ENCODE measurements around the gene DHX36.

The DHX36 gene

DNA sequence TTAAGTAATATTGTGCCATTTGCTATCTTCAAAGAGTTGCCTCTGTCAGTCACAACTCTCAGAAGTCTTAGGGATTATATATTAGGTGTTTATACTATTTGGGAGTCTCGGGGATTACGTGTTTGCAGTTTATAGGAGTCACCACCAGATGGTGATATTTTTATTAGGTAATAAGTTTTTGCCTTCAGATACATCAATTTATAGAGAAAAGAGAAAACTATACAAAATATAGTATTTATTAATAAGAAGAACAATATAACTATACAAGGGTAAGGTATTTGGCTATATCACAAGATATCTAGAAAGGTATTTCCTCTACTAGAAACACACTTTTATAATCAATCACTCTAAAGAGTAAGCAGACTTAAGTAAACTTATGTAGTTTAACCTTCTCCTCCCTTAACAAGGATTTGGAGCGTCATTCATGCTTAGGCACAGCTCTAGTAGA, 10.7 kb upstream of the DHX36 start:
- CTCF ChIA-PET = interaction anchor here (0.6 to 0.7 kb wide), 3 partner anchors 48 to 806 kb away, joined by 3 to 4 read pairs (median 3); no protein-coding TSS in a partner anchor
- no peaks in the 10 kb centered on the region for H3K9me3 ChIP-seq (ENCODE audit: control insufficient read depth, insufficient read depth, low read depth, low read length)
- TF ChIP-seq ZNF776 (tag by site-specific recombination; IDR thresholded peaks at IDR 0.05; ENCODE audit: borderline replicate concordance) (no peak), ZFP3 (tag by site-specific recombination; IDR thresholded peaks at IDR 0.05; ENCODE audit: low read depth) (no peak), ZNF654 (tag by site-specific recombination; IDR thresholded peaks at IDR 0.05; ENCODE audit: low read depth) (peak; percentile 35; the same call in 1 of the 2 replicates), YY1 (tag by site-specific recombination; IDR thresholded peaks at IDR 0.05) (no peak)
- TF ChIP-seq, protein P1, sequence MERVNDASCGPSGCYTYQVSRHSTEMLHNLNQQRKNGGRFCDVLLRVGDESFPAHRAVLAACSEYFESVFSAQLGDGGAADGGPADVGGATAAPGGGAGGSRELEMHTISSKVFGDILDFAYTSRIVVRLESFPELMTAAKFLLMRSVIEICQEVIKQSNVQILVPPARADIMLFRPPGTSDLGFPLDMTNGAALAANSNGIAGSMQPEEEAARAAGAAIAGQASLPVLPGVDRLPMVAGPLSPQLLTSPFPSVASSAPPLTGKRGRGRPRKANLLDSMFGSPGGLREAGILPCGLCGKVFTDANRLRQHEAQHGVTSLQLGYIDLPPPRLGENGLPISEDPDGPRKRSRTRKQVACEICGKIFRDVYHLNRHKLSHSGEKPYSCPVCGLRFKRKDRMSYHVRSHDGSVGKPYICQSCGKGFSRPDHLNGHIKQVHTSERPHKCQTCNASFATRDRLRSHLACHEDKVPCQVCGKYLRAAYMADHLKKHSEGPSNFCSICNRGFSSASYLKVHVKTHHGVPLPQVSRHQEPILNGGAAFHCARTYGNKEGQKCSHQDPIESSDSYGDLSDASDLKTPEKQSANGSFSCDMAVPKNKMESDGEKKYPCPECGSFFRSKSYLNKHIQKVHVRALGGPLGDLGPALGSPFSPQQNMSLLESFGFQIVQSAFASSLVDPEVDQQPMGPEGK (tag by site-specific recombination; IDR thresholded peaks at IDR 0.05) = no peak
- POLR2A ChIA-PET = no interaction called here
- H3K4me1 ChIP-seq (ENCODE audit: control insufficient read depth, insufficient read depth, low read length) = no peaks in the 10 kb centered on the region
- H3K27ac ChIP-seq (ENCODE audit: extremely low read depth, low read depth, low read length) = no peak overlapping the region
- H3K36me3 ChIP-seq (ENCODE audit: control insufficient read depth in 2 of 2, insufficient read depth in 1 of 2, low read length in 2 of 2) = no peaks in the 10 kb centered on the region
- H3K4me3 ChIP-seq (ENCODE audit: low read depth, low read length) = no peak overlapping the region

DNA sequence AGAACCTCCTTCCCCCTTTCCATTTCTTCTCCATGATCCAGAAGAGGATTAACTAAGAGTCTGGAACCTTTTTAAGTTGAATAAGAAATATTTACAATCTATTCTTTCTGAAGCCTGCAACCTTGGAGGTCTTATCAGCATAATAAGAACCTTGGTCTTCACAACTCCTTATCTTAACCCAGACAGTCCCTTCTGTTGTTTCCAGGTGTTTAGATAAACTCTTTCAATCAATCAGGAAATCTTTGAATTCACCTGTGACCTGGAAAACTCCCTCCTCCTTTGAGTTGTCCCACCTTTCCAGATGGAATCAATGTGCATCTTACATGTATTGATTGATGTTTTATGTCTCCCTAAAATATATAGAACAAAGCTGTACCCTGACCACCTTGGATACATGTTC, 3.6 kb upstream of the DHX36 start:
- Histone ChIP-seq H3K4me1 (ENCODE audit: control insufficient read depth, insufficient read depth, low read length) (no peaks in the 10 kb centered on the region), H3K27ac (ENCODE audit: extremely low read depth, low read depth, low read length) (no peak overlapping the region), H3K36me3 (ENCODE audit: control insufficient read depth in 2 of 2, insufficient read depth in 1 of 2, low read length in 2 of 2) (no peaks in the 10 kb centered on the region), H3K4me3 (ENCODE audit: low read depth, low read length) (no peak overlapping the region), H3K9me3 (ENCODE audit: control insufficient read depth, insufficient read depth, low read depth, low read length) (no peaks in the 10 kb centered on the region)
- POLR2A ChIA-PET = no interaction called here
- TF ChIP-seq GLIS2 (tag by site-specific recombination; IDR thresholded peaks at IDR 0.05) = no peak
- no peak for TF ChIP-seq YY1 (tag by site-specific recombination; IDR thresholded peaks at IDR 0.05)
- CTCF ChIA-PET = no interaction called here

DNA sequence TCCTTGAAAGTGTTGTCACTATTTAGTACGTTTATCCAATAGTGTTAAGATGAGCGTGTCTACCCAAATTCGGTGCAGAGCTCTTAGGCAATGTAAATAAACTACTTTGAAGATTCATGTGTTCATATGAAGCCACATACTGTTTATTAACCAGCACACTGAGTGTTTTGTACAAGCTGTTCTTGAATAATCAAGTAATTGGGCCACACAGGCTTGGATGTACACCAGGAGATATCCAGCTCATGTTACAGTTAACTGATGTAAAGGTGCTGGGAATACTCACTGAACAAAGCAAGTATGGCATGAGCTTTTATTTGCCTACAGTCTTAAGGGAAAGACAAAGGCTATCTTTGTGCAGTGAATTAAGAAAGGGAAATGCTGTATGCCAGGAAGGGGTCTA, 632 bp upstream of the DHX36 start:
- H3K36me3 ChIP-seq (ENCODE audit: control insufficient read depth in 2 of 2, insufficient read depth in 1 of 2, low read length in 2 of 2) = peaks cover 0 to 15% of the 10 kb centered on the region in 2 experiments; a peak in 1 of 3 replicates
- no peak overlapping the region for H3K27ac ChIP-seq (ENCODE audit: extremely low read depth, low read depth, low read length)
- H3K9me3 ChIP-seq (ENCODE audit: control insufficient read depth, insufficient read depth, low read depth, low read length) = no peaks in the 10 kb centered on the region
- no peaks in the 10 kb centered on the region for H3K4me1 ChIP-seq (ENCODE audit: control insufficient read depth, insufficient read depth, low read length)
- POLR2A ChIA-PET = no interaction called here
- TF ChIP-seq, protein P2, sequence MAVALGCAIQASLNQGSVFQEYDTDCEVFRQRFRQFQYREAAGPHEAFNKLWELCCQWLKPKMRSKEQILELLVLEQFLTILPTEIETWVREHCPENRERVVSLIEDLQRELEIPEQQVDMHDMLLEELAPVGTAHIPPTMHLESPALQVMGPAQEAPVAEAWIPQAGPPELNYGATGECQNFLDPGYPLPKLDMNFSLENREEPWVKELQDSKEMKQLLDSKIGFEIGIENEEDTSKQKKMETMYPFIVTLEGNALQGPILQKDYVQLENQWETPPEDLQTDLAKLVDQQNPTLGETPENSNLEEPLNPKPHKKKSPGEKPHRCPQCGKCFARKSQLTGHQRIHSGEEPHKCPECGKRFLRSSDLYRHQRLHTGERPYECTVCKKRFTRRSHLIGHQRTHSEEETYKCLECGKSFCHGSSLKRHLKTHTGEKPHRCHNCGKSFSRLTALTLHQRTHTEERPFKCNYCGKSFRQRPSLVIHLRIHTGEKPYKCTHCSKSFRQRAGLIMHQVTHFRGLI (tag by site-specific recombination; IDR thresholded peaks at IDR 0.05) = no peak
- TF ChIP-seq, protein P3, sequence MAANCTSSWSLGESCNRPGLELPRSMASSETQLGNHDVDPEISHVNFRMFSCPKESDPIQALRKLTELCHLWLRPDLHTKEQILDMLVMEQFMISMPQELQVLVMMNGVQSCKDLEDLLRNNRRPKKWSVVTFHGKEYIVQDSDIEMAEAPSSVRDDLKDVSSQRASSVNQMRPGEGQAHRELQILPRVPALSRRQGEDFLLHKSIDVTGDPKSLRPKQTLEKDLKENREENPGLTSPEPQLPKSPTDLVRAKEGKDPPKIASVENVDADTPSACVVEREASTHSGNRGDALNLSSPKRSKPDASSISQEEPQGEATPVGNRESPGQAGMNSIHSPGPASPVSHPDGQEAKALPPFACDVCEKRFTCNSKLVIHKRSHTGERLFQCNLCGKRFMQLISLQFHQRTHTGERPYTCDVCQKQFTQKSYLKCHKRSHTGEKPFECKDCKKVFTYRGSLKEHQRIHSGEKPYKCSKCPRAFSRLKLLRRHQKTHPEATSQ (tag by site-specific recombination; IDR thresholded peaks at IDR 0.05) = no peak
- TF ChIP-seq MYNN (tag by site-specific recombination; IDR thresholded peaks at IDR 0.05; ENCODE audit: borderline replicate concordance) = no peak
- TF ChIP-seq ZSCAN23 (tag by site-specific recombination; IDR thresholded peaks at IDR 0.05) = no peak
- TF ChIP-seq ZNF138 (tag by site-specific recombination; IDR thresholded peaks at IDR 0.05; ENCODE audit: borderline replicate concordance) = no peak
- no peak for TF ChIP-seq ZNF19 (tag by site-specific recombination; IDR thresholded peaks at IDR 0.05; ENCODE audit: low read depth)
- no peak for TF ChIP-seq ZNF747 (tag by site-specific recombination; IDR thresholded peaks at IDR 0.05)
- no peak for TF ChIP-seq ZNF155 (tag by site-specific recombination; IDR thresholded peaks at IDR 0.05)
- TF ChIP-seq, protein P4, sequence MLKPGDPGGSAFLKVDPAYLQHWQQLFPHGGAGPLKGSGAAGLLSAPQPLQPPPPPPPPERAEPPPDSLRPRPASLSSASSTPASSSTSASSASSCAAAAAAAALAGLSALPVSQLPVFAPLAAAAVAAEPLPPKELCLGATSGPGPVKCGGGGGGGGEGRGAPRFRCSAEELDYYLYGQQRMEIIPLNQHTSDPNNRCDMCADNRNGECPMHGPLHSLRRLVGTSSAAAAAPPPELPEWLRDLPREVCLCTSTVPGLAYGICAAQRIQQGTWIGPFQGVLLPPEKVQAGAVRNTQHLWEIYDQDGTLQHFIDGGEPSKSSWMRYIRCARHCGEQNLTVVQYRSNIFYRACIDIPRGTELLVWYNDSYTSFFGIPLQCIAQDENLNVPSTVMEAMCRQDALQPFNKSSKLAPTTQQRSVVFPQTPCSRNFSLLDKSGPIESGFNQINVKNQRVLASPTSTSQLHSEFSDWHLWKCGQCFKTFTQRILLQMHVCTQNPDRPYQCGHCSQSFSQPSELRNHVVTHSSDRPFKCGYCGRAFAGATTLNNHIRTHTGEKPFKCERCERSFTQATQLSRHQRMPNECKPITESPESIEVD (tag by site-specific recombination; IDR thresholded peaks at IDR 0.05) = no peak
- TF ChIP-seq ZNF48 (tag by site-specific recombination; IDR thresholded peaks at IDR 0.05) = no peak
- TF ChIP-seq ZFP3 (tag by site-specific recombination; IDR thresholded peaks at IDR 0.05; ENCODE audit: low read depth) = no peak
- no peak for TF ChIP-seq ZFHX2 (tag by site-specific recombination; conservative IDR thresholded peaks at IDR 0.05)
- no peak for TF ChIP-seq ZNF670 (tag by site-specific recombination; IDR thresholded peaks at IDR 0.05; ENCODE audit: low read depth)
- TF ChIP-seq ZBTB21 (tag by site-specific recombination; IDR thresholded peaks at IDR 0.05) = no peak
- TF ChIP-seq ZNF391 (tag by site-specific recombination; IDR thresholded peaks at IDR 0.05; ENCODE audit: borderline replicate concordance, low read depth) = no peak
- TF ChIP-seq SCRT2 (tag by site-specific recombination; IDR thresholded peaks at IDR 0.05) = no peak
- H3K4me3 ChIP-seq (ENCODE audit: low read depth, low read length) = no peak overlapping the region
- CTCF ChIA-PET = no interaction called here

Measured in HEK293 (cell line).